DMS 273 (cell line): ENCODE measurements around the gene FAM200A.

Experiments used
- DNase-seq: peaks from one replicate; lab custom pipeline; 2025; ENCODE audit not compliant: unreplicated experiment; lab: John Stamatoyannopoulos, UW

Gene FAM200A

GRCh38 chr7:99504603-99505323 lies 47.2 kb downstream of the FAM200A start, which contains the start of gene ZKSCAN5:
Gene ZKSCAN5 (plus strand): TSS chr7:99504662. CDS start chr7:99506045, 1,383 bp downstream.
- peak; percentile 99 for DNase-seq

- peak; percentile 100 for DNase-seq
These were observed 47.7 kb downstream of the FAM200A start for GRCh38 chr7:99504281-99504602.

GRCh38 chr7:99501236-99501635 lies 50.7 kb downstream of the FAM200A start:
- peak; percentile 43 for DNase-seq

GRCh38 chr7:99500637-99501009 lies 51.3 kb downstream of the FAM200A start:
- no peak for DNase-seq

GRCh38 chr7:99499721-99500636 lies 51.9 kb downstream of the FAM200A start, which contains the start of gene ZNF394:
Gene ZNF394 (minus strand): TSS chr7:99500281. CDS start chr7:99500093, 188 bp downstream.
- peak; percentile 99 for DNase-seq

GRCh38 chr7:99499371-99499720 lies 52.6 kb downstream of the FAM200A start:
- no peak for DNase-seq

- no peak for DNase-seq
These were observed 53.4 kb downstream of the FAM200A start for GRCh38 chr7:99498546-99498944.

GRCh38 chr7:99497766-99498545 lies 54.0 kb downstream of the FAM200A start:
- no peak for DNase-seq
